Astrocyte (in vitro differentiated cells and primary cell): ENCODE data around the gene MGST3. TPM values are rescaled to one million over a fixed set of nuclear protein-coding genes. Genes with fewer than 3 reads are reported as not detected.
"Not testable (repeated sequence)": the region's sequence is repeated elsewhere in the genome, so short reads cannot be mapped to it uniquely, and the experiment has no call there.

Experiments used
- DNase-seq: peaks from one replicate; pipeline ENCODE4 v3.0.0-alpha.2; 2010; ENCODE audit warnings: low read depth
- FAIRE-seq: peaks from 2 replicates; lab custom pipeline; 2011; peaks lifted over from hg19 to GRCh38; lab: Jason Lieb, UNC
- H2AFZ ChIP-seq: 2 replicates; pipeline ENCODE4 v1.6.0; 2012; ENCODE audit warnings: low read depth, low read length, inconsistent platforms
- H3K27ac ChIP-seq: 2 replicates; pipeline ENCODE4 v1.5.1; 2011; ENCODE audit warnings: low read depth, low read length, inconsistent platforms
- H3K27me3 ChIP-seq: 2 replicates; pipeline ENCODE4 v1.6.0; 2011; ENCODE audit warnings: low read length, inconsistent platforms; ENCODE audit not compliant: insufficient read depth
- H3K36me3 ChIP-seq: 2 replicates; pipeline ENCODE4 v1.5.1; 2011; ENCODE audit warnings: low read length, inconsistent platforms; ENCODE audit not compliant: insufficient read depth
- H3K4me1 ChIP-seq: 2 replicates; pipeline ENCODE4 v1.5.1; 2011; ENCODE audit warnings: low read length, inconsistent platforms; ENCODE audit not compliant: insufficient read depth
- H3K4me2 ChIP-seq: 2 replicates; pipeline ENCODE4 v1.6.0; 2012; ENCODE audit warnings: low read length, inconsistent platforms
- H3K4me3 ChIP-seq: 2 replicates; pipeline ENCODE4 v1.5.1; 2011; ENCODE audit warnings: low read depth, mild to moderate bottlenecking, low read length, inconsistent platforms; ENCODE audit not compliant: insufficient read depth
- H3K79me2 ChIP-seq: 2 replicates; pipeline ENCODE4 v1.6.0; 2012; ENCODE audit warnings: mild to moderate bottlenecking, low read length, inconsistent platforms; ENCODE audit not compliant: insufficient read depth
- H3K9ac ChIP-seq: 2 replicates; pipeline ENCODE4 v1.6.0; 2012; ENCODE audit warnings: mild to moderate bottlenecking, low read length, inconsistent platforms
- H3K9me3 ChIP-seq: 2 replicates; pipeline ENCODE4 v1.5.1; 2012; ENCODE audit warnings: low read depth, mild to moderate bottlenecking, low read length, inconsistent platforms; ENCODE audit not compliant: insufficient read depth
- H4K20me1 ChIP-seq: 2 replicates; pipeline ENCODE4 v1.6.0; 2012; ENCODE audit warnings: low read length, inconsistent platforms; ENCODE audit not compliant: insufficient read depth
- H3K27ac Mint-ChIP-seq: one replicate; pipeline ENCODE4 v1.8.0; 2021; ENCODE audit warnings: mild to moderate bottlenecking, mixed read lengths; ENCODE audit not compliant: unreplicated experiment
- H3K27me3 Mint-ChIP-seq: one replicate; pipeline ENCODE4 v1.8.0; 2021; ENCODE audit warnings: low read depth, mixed read lengths; ENCODE audit not compliant: unreplicated experiment
- H3K36me3 Mint-ChIP-seq: one replicate; pipeline ENCODE4 v1.8.0; 2021; ENCODE audit warnings: low read depth, mixed read lengths; ENCODE audit not compliant: unreplicated experiment
- H3K4me1 Mint-ChIP-seq: one replicate; pipeline ENCODE4 v1.8.0; 2021; ENCODE audit warnings: low read depth, mixed read lengths; ENCODE audit not compliant: unreplicated experiment
- H3K4me3 Mint-ChIP-seq: one replicate; pipeline ENCODE4 v1.8.0; 2021; ENCODE audit warnings: mild to moderate bottlenecking, moderate library complexity, mixed read lengths; ENCODE audit not compliant: unreplicated experiment
- H3K9me3 Mint-ChIP-seq: one replicate; pipeline ENCODE4 v1.8.0; 2021; ENCODE audit warnings: mild to moderate bottlenecking, mixed read lengths; ENCODE audit not compliant: unreplicated experiment
- CTCF ChIP-seq: IDR thresholded peaks from 2 replicates; pipeline ENCODE4 v1.5.1; 2011; ENCODE audit warnings: low read depth, mild to moderate bottlenecking, inconsistent platforms, low read length, moderate library complexity; ENCODE audit not compliant: insufficient read depth
- EZH2 ChIP-seq: IDR thresholded peaks from 2 replicates; pipeline ENCODE4 v1.6.1; 2012; ENCODE audit warnings: mild to moderate bottlenecking, low read length, inconsistent platforms; ENCODE audit not compliant: insufficient read depth
- total RNA-seq: library from RNA; stranded (reverse); gene quantifications from 2 replicates; pipeline ENCODE4 v1.2.1, GENCODE V29; 2021

The MGST3 gene
- total RNA-seq, 1 donor from 2014 or later = 210 TPM

- no peak for TF ChIP-seq CTCF
- no peak for TF ChIP-seq EZH2
- no peak overlapping the region for H3K4me2 ChIP-seq
- H3K9me3 Mint-ChIP-seq = no peaks in the 10 kb centered on the region
- no peaks in the 10 kb centered on the region for H3K9me3 ChIP-seq
- H3K27me3 Mint-ChIP-seq = no peaks in the 10 kb centered on the region
- H3K27me3 ChIP-seq = no peaks in the 10 kb centered on the region
- H3K4me1 Mint-ChIP-seq = peaks cover 44% of the 10 kb centered on the region
- FAIRE-seq (no peak), DNase-seq (peak; percentile 82)
- H3K79me2 ChIP-seq = peaks cover 88% of the 10 kb centered on the region
- H3K4me3 ChIP-seq = no peak overlapping the region
- peaks cover 8% of the 10 kb centered on the region for H3K36me3 ChIP-seq
- H3K4me1 ChIP-seq = peaks cover 21% of the 10 kb centered on the region
- H3K27ac ChIP-seq = no peak overlapping the region
- no peak overlapping the region for H3K9ac ChIP-seq
- H3K4me3 Mint-ChIP-seq = no peak overlapping the region
- H4K20me1 ChIP-seq = peaks cover 85% of the 10 kb centered on the region
- peaks cover 7% of the 10 kb centered on the region for H3K36me3 Mint-ChIP-seq
- H3K27ac Mint-ChIP-seq = no peak overlapping the region
- no peak overlapping the region for H2AFZ ChIP-seq
Measured at GRCh38 chr1:165637427-165637826, 6.4 kb downstream of the MGST3 start.

GRCh38 chr1:165638211-165638610 lies 7.2 kb downstream of the MGST3 start:
- H2AFZ ChIP-seq, H3K36me3 ChIP-seq, H3K27me3 Mint-ChIP-seq, DNase-seq, H3K9me3 Mint-ChIP-seq, H3K27ac Mint-ChIP-seq, H3K9me3 ChIP-seq, H3K4me3 Mint-ChIP-seq, H3K4me3 ChIP-seq, H3K4me2 ChIP-seq, H3K27ac ChIP-seq, H3K36me3 Mint-ChIP-seq, FAIRE-seq, H3K27me3 ChIP-seq, H3K9ac ChIP-seq: not testable (repeated sequence)
- peaks cover 37% of the 10 kb centered on the region for H3K4me1 Mint-ChIP-seq
- Histone ChIP-seq H4K20me1 (peaks cover 78% of the 10 kb centered on the region), H3K4me1 (peaks cover 14% of the 10 kb centered on the region), H3K79me2 (peaks cover 88% of the 10 kb centered on the region)

- FAIRE-seq = no peak
- Histone ChIP-seq H3K4me3 (no peak overlapping the region), H3K79me2 (peaks cover 75% of the 10 kb centered on the region), H3K27ac (no peak overlapping the region), H2AFZ (no peak overlapping the region), H3K27me3 (no peaks in the 10 kb centered on the region), H3K4me1 (peaks cover 5% of the 10 kb centered on the region), H3K36me3 (peaks cover 8% of the 10 kb centered on the region), H4K20me1 (peaks cover 68% of the 10 kb centered on the region), H3K4me2 (no peak overlapping the region), H3K9me3 (no peaks in the 10 kb centered on the region), H3K9ac (no peak overlapping the region)
- peak; percentile 40 for DNase-seq
- Mint-ChIP-seq H3K4me1 (peaks cover 30% of the 10 kb centered on the region), H3K9me3 (no peaks in the 10 kb centered on the region), H3K36me3 (peaks cover 5% of the 10 kb centered on the region), H3K27me3 (no peaks in the 10 kb centered on the region), H3K4me3 (no peak overlapping the region), H3K27ac (no peak overlapping the region)
- TF ChIP-seq EZH2 (no peak), CTCF (no peak)
Measured at GRCh38 chr1:165639821-165640623, 9.0 kb downstream of the MGST3 start.
